Mesenchymal stem cell (in vitro differentiated cells and primary cell): ENCODE measurements around the gene TAOK1.
A peak's percentile ranks its signal among the peaks of the same experiment; 100 is the strongest.

ENCODE experiments used
- DNase-seq: peaks from one replicate; pipeline ENCODE4 v3.0.0-alpha.2; 2013
- H2AFZ ChIP-seq: one replicate; pipeline ENCODE4 v1.6.1; 2013; ENCODE audit warnings: low read depth, mild to moderate bottlenecking, control low read depth, inconsistent platforms, low read length, moderate library complexity
- H2AK5ac ChIP-seq: 2 replicates; pipeline ENCODE4 v1.6.1; 2013; ENCODE audit warnings: low read length, moderate library complexity, mild to moderate bottlenecking, inconsistent platforms; ENCODE audit not compliant: severe bottlenecking
- H2BK120ac ChIP-seq: one replicate; pipeline ENCODE4 v1.6.1; 2013; ENCODE audit warnings: low read depth, mild to moderate bottlenecking, inconsistent platforms, low read length, moderate library complexity
- H2BK12ac ChIP-seq, 2 experiments: one replicate each; pipeline ENCODE4 v1.6.1; 2013; ENCODE audit warnings: inconsistent platforms in 2 of 2, low read length in 2 of 2, mild to moderate bottlenecking in 2 of 2, moderate library complexity in 2 of 2, control low read depth in 1 of 2
- H2BK15ac ChIP-seq: one replicate; pipeline ENCODE4 v1.6.1; 2013; ENCODE audit warnings: mild to moderate bottlenecking, low read depth, inconsistent platforms; ENCODE audit not compliant: poor library complexity, severe bottlenecking
- H2BK5ac ChIP-seq: 2 replicates; pipeline ENCODE4 v1.6.1; 2013; ENCODE audit warnings: low read depth, mild to moderate bottlenecking, low read length, control low read depth, inconsistent platforms; ENCODE audit not compliant: poor library complexity, severe bottlenecking
- H3K14ac ChIP-seq, 2 experiments: one replicate each; pipeline ENCODE4 v1.6.1; 2013; ENCODE audit warnings: inconsistent platforms in 2 of 2, low read length in 2 of 2, control low read depth in 1 of 2, mild to moderate bottlenecking in 1 of 2, moderate library complexity in 1 of 2
- H3K18ac ChIP-seq, 2 experiments: one replicate each; pipeline ENCODE4 v1.6.1; 2013; ENCODE audit warnings: inconsistent platforms in 2 of 2, low read length in 2 of 2, control low read depth in 1 of 2, low read depth in 1 of 2, mild to moderate bottlenecking in 1 of 2
- H3K23ac ChIP-seq, 2 experiments: one replicate each; pipeline ENCODE4 v1.6.1; 2013; ENCODE audit warnings: inconsistent platforms in 2 of 2, low read length in 2 of 2, mild to moderate bottlenecking in 2 of 2, moderate library complexity in 2 of 2, control low read depth in 1 of 2
- H3K27ac ChIP-seq: 2 replicates; pipeline ENCODE4 v1.5.1; 2013; ENCODE audit warnings: mild to moderate bottlenecking, moderate library complexity, low read length, control low read depth, inconsistent platforms; ENCODE audit not compliant: poor library complexity, severe bottlenecking
- H3K27me3 ChIP-seq, 2 experiments: 2 replicates each; pipeline versions ENCODE4 v1.6.1 to v1.7.0; 2013; ENCODE audit warnings: low read length in 2 of 2, mild to moderate bottlenecking in 2 of 2, moderate library complexity in 2 of 2, control low read depth in 1 of 2, inconsistent platforms in 1 of 2; ENCODE audit not compliant: control insufficient read depth in 1 of 2, insufficient read depth in 1 of 2
- H3K36me3 ChIP-seq, 2 experiments: 2 replicates each; pipeline versions ENCODE4 v1.6.1 to v1.7.0; 2013; ENCODE audit warnings: low read length in 2 of 2, control low read depth in 1 of 2, inconsistent platforms in 1 of 2, low read depth in 1 of 2, mild to moderate bottlenecking in 1 of 2; ENCODE audit not compliant: insufficient read depth in 2 of 2, control insufficient read depth in 1 of 2
- H3K4ac ChIP-seq, 2 experiments: one replicate each; pipeline ENCODE4 v1.6.1; 2013; ENCODE audit warnings: inconsistent platforms in 2 of 2, low read length in 2 of 2, mild to moderate bottlenecking in 2 of 2, moderate library complexity in 2 of 2, control low read depth in 1 of 2, low read depth in 1 of 2
- H3K4me1 ChIP-seq: 2 replicates; pipeline ENCODE4 v1.6.1; 2013; ENCODE audit warnings: low read depth, low read length, control low read depth; ENCODE audit not compliant: control insufficient read depth, insufficient read depth
- H3K4me2 ChIP-seq: 2 replicates; pipeline ENCODE4 v1.6.1; 2013; ENCODE audit warnings: low read length, mild to moderate bottlenecking, inconsistent platforms; ENCODE audit not compliant: poor library complexity, severe bottlenecking
- H3K4me3 ChIP-seq, 2 experiments: 2 replicates each; pipeline versions ENCODE4 v1.5.1 to v1.7.0; 2013; ENCODE audit warnings: low read length in 2 of 2, mild to moderate bottlenecking in 2 of 2, control low read depth in 1 of 2, low read depth in 1 of 2; ENCODE audit not compliant: insufficient read depth in 1 of 2
- H3K79me1 ChIP-seq: replicated peaks from 2 replicates; pipeline ENCODE4 v1.6.1; 2013; ENCODE audit warnings: mild to moderate bottlenecking, control low read depth, low read length, inconsistent platforms; ENCODE audit not compliant: poor library complexity, severe bottlenecking
- H3K9ac ChIP-seq: 2 replicates; pipeline ENCODE4 v1.7.0; 2013; ENCODE audit warnings: mild to moderate bottlenecking, low read length, moderate library complexity
- H3K9me3 ChIP-seq: 2 replicates; pipeline ENCODE4 v1.7.0; 2013; ENCODE audit warnings: mild to moderate bottlenecking, low read length; ENCODE audit not compliant: control insufficient read depth
- H4K8ac ChIP-seq: one replicate; pipeline ENCODE4 v1.6.1; 2013; ENCODE audit warnings: inconsistent platforms, mild to moderate bottlenecking, low read length, moderate library complexity
- H4K91ac ChIP-seq: one replicate; pipeline ENCODE4 v1.6.1; 2013; ENCODE audit warnings: mild to moderate bottlenecking, low read length, inconsistent platforms
- WGBS: methylation state at CpG from one replicate; pipeline ENCODE4 v1.1.7; 2013; ENCODE audit warnings: mixed read lengths; 5-methylcytosine and 5-hydroxymethylcytosine counted together

Gene TAOK1

GRCh38 chr17:29595107-29595942, 205.2 kb downstream of the TAOK1 start:
- WGBS: 65% methylated on average over 5 of the region's 7 CpGs
- H3K4me2 ChIP-seq: no peak overlapping the region
- no peak overlapping the region for H3K9ac ChIP-seq
- H3K18ac ChIP-seq: no peak overlapping the region
- no peak overlapping the region for H3K4me3 ChIP-seq
- H3K4me1 ChIP-seq: peaks cover 50% of the 10 kb centered on the region
- no peak overlapping the region for H2BK12ac ChIP-seq
- no peak overlapping the region for H2AK5ac ChIP-seq
- no peak overlapping the region for H3K4ac ChIP-seq
- H3K27me3 ChIP-seq: no peaks in the 10 kb centered on the region
- no peak overlapping the region for H3K23ac ChIP-seq
- no peak overlapping the region for H2BK120ac ChIP-seq
- no peak overlapping the region for H3K27ac ChIP-seq
- no peaks in the 10 kb centered on the region for H3K36me3 ChIP-seq
- no peak overlapping the region for H4K91ac ChIP-seq
- no peak overlapping the region for H2BK5ac ChIP-seq
- no peak overlapping the region for H4K8ac ChIP-seq
- H3K79me1 ChIP-seq: peaks cover 10% of the 10 kb centered on the region
- no peaks in the 10 kb centered on the region for H3K9me3 ChIP-seq
- no peak overlapping the region for H3K14ac ChIP-seq
- H2AFZ ChIP-seq: no peak overlapping the region
- DNase-seq: peak; percentile 57
- H2BK15ac ChIP-seq: no peak overlapping the region

- no peak overlapping the region for H3K27ac ChIP-seq
- no peak overlapping the region for H3K9ac ChIP-seq
- H3K9me3 ChIP-seq: no peaks in the 10 kb centered on the region
- H4K91ac ChIP-seq: no peak overlapping the region
- H3K18ac ChIP-seq: no peak overlapping the region
- H2BK12ac ChIP-seq: no peak overlapping the region
- H2AK5ac ChIP-seq: no peak overlapping the region
- no peak overlapping the region for H2BK5ac ChIP-seq
- no peak overlapping the region for H2BK120ac ChIP-seq
- no peak for DNase-seq
- no peak overlapping the region for H3K4me3 ChIP-seq
- H3K4ac ChIP-seq: no peak overlapping the region
- no peak overlapping the region for H2AFZ ChIP-seq
- H3K23ac ChIP-seq: no peak overlapping the region
- no peak overlapping the region for H3K4me2 ChIP-seq
- no peak overlapping the region for H3K14ac ChIP-seq
- 96% methylated on average over 10 of the region's 12 CpGs for WGBS
- H3K79me1 ChIP-seq: peaks cover 12% of the 10 kb centered on the region
- no peak overlapping the region for H2BK15ac ChIP-seq
- peaks cover 42% of the 10 kb centered on the region for H3K4me1 ChIP-seq
- H4K8ac ChIP-seq: no peak overlapping the region
- H3K36me3 ChIP-seq: no peaks in the 10 kb centered on the region
- H3K27me3 ChIP-seq: no peaks in the 10 kb centered on the region
Measured at GRCh38 chr17:29595943-29596774, 206.0 kb downstream of the TAOK1 start.

- Histone ChIP-seq H3K36me3 (no peaks in the 10 kb centered on the region), H3K4me2 (no peak overlapping the region), H2BK5ac (no peak overlapping the region), H3K9me3 (no peaks in the 10 kb centered on the region), H2BK15ac (no peak overlapping the region), H3K27ac (no peak overlapping the region), H3K4me3 (no peak overlapping the region), H4K91ac (no peak overlapping the region), H3K4me1 (peaks cover 38% of the 10 kb centered on the region), H2AK5ac (no peak overlapping the region), H4K8ac (no peak overlapping the region), H2BK120ac (no peak overlapping the region), H3K23ac (no peak overlapping the region), H3K79me1 (peaks cover 12% of the 10 kb centered on the region), H2BK12ac (no peak overlapping the region), H2AFZ (no peak overlapping the region), H3K9ac (no peak overlapping the region), H3K27me3 (no peaks in the 10 kb centered on the region), H3K14ac (no peak overlapping the region), H3K4ac (no peak overlapping the region), H3K18ac (no peak overlapping the region)
- DNase-seq: no peak
- WGBS: 68% methylated on average over 8 of the region's 9 CpGs
Measured at GRCh38 chr17:29596811-29597210, 206.6 kb downstream of the TAOK1 start.
